Measurements from ENCODE around the gene HTR3A. TPM values are rescaled to one million over a fixed set of nuclear protein-coding genes. Genes with fewer than 3 reads are reported as not detected.

The HTR3A gene
- polyA plus RNA-seq, 4 donors = 0.06 to 5.7 TPM; not detected in 2

- Histone ChIP-seq H3K4me1 (ENCODE audit: control insufficient read depth in 3 of 3, insufficient read depth in 2 of 3, low read depth in 1 of 3, low read length in 2 of 3) (no peaks in the 10 kb centered on the region), H3K9me3 (ENCODE audit: control insufficient read depth in 2 of 2, insufficient read depth in 1 of 2, low read depth in 1 of 2, low read length in 1 of 2) (no peaks in the 10 kb centered on the region), H3K36me3 (ENCODE audit: control insufficient read depth in 3 of 3, insufficient read depth in 2 of 3, low read depth in 1 of 3, low read length in 3 of 3) (no peaks in the 10 kb centered on the region), H3K27ac (ENCODE audit: low read depth in 1 of 3, low read length in 2 of 3) (no peak overlapping the region), H3K4me3 (ENCODE audit: low read depth in 1 of 3, low read length in 3 of 3) (no peak overlapping the region), H3K27me3 (ENCODE audit: control insufficient read depth in 3 of 3, insufficient read depth in 3 of 3, low read length in 3 of 3) (peaks cover 0 to 9% (median 3%) of the 10 kb centered on the region in 3 donors)
- DNase-seq (no peak), FAIRE-seq (no peak)
- WGBS, 3 donors = 78 to 87% (median 84%) methylated on average over 4 of the region's 4 CpGs
Measured at GRCh38 chr11:113985906-113986305, 11.0 kb downstream of the HTR3A start.

- Histone ChIP-seq H3K4me1 (ENCODE audit: control insufficient read depth in 3 of 3, insufficient read depth in 2 of 3, low read depth in 1 of 3, low read length in 2 of 3) (no peaks in the 10 kb centered on the region), H3K27ac (ENCODE audit: low read depth in 1 of 3, low read length in 2 of 3) (no peak overlapping the region), H3K4me3 (ENCODE audit: low read depth in 1 of 3, low read length in 3 of 3) (no peak overlapping the region), H3K27me3 (ENCODE audit: control insufficient read depth in 3 of 3, insufficient read depth in 3 of 3, low read length in 3 of 3) (peaks cover 0 to 9% (median 3%) of the 10 kb centered on the region in 3 donors), H3K9me3 (ENCODE audit: control insufficient read depth in 2 of 2, insufficient read depth in 1 of 2, low read depth in 1 of 2, low read length in 1 of 2) (no peaks in the 10 kb centered on the region), H3K36me3 (ENCODE audit: control insufficient read depth in 3 of 3, insufficient read depth in 2 of 3, low read depth in 1 of 3, low read length in 3 of 3) (no peaks in the 10 kb centered on the region)
- no peak for DNase-seq
- no peak for FAIRE-seq
- WGBS, 3 donors = 71 to 87% (median 76%) methylated on average over 18 of the region's 18 CpGs
Measured at GRCh38 chr11:113986351-113987140, 11.6 kb downstream of the HTR3A start.

- no peak overlapping the region for H3K27ac ChIP-seq (ENCODE audit: low read depth in 1 of 3, low read length in 2 of 3)
- H3K36me3 ChIP-seq (ENCODE audit: control insufficient read depth in 3 of 3, insufficient read depth in 2 of 3, low read depth in 1 of 3, low read length in 3 of 3) = no peaks in the 10 kb centered on the region
- H3K4me3 ChIP-seq (ENCODE audit: low read depth in 1 of 3, low read length in 3 of 3) = no peak overlapping the region
- no peaks in the 10 kb centered on the region for H3K9me3 ChIP-seq (ENCODE audit: control insufficient read depth in 2 of 2, insufficient read depth in 1 of 2, low read depth in 1 of 2, low read length in 1 of 2)
- WGBS, 3 donors = 77 to 81% (median 78%) methylated on average over 15 of the region's 15 CpGs
- no peaks in the 10 kb centered on the region for H3K4me1 ChIP-seq (ENCODE audit: control insufficient read depth in 3 of 3, insufficient read depth in 2 of 3, low read depth in 1 of 3, low read length in 2 of 3)
- FAIRE-seq (no peak), DNase-seq (no peak)
- H3K27me3 ChIP-seq (ENCODE audit: control insufficient read depth in 3 of 3, insufficient read depth in 3 of 3, low read length in 3 of 3) = peaks cover 0 to 13% (median 3%) of the 10 kb centered on the region in 3 donors
Measured at GRCh38 chr11:113989381-113989780, 14.5 kb downstream of the HTR3A start.

- 15 to 54% (median 39%) methylated on average over 2 of the region's 2 CpGs for WGBS, 3 donors
- peaks cover 0 to 13% (median 3%) of the 10 kb centered on the region in 3 donors for H3K27me3 ChIP-seq (ENCODE audit: control insufficient read depth in 3 of 3, insufficient read depth in 3 of 3, low read length in 3 of 3)
- peak; percentile 16 to 37 for DNase-seq
- H3K4me1 ChIP-seq (ENCODE audit: control insufficient read depth in 3 of 3, insufficient read depth in 2 of 3, low read depth in 1 of 3, low read length in 2 of 3) = no peaks in the 10 kb centered on the region
- FAIRE-seq = no peak
- no peak overlapping the region for H3K4me3 ChIP-seq (ENCODE audit: low read depth in 1 of 3, low read length in 3 of 3)
- no peak overlapping the region for H3K27ac ChIP-seq (ENCODE audit: low read depth in 1 of 3, low read length in 2 of 3)
- no peaks in the 10 kb centered on the region for H3K36me3 ChIP-seq (ENCODE audit: control insufficient read depth in 3 of 3, insufficient read depth in 2 of 3, low read depth in 1 of 3, low read length in 3 of 3)
- H3K9me3 ChIP-seq (ENCODE audit: control insufficient read depth in 2 of 2, insufficient read depth in 1 of 2, low read depth in 1 of 2, low read length in 1 of 2) = no peaks in the 10 kb centered on the region
Measured at GRCh38 chr11:113989916-113990315, 15.0 kb downstream of the HTR3A start.

- 10 to 13% (median 13%) methylated on average over 4 of the region's 4 CpGs for WGBS, 3 donors
- no peaks in the 10 kb centered on the region for H3K9me3 ChIP-seq (ENCODE audit: control insufficient read depth in 2 of 2, insufficient read depth in 1 of 2, low read depth in 1 of 2, low read length in 1 of 2)
- no peaks in the 10 kb centered on the region for H3K4me1 ChIP-seq (ENCODE audit: control insufficient read depth in 3 of 3, insufficient read depth in 2 of 3, low read depth in 1 of 3, low read length in 2 of 3)
- peaks cover 0 to 15% (median 0%) of the 10 kb centered on the region in 3 donors for H3K27me3 ChIP-seq (ENCODE audit: control insufficient read depth in 3 of 3, insufficient read depth in 3 of 3, low read length in 3 of 3)
- DNase-seq (peak in 1 of 2 donors; percentile 59), FAIRE-seq (no peak)
- H3K27ac ChIP-seq (ENCODE audit: low read depth in 1 of 3, low read length in 2 of 3) = no peak overlapping the region
- H3K36me3 ChIP-seq (ENCODE audit: control insufficient read depth in 3 of 3, insufficient read depth in 2 of 3, low read depth in 1 of 3, low read length in 3 of 3) = no peaks in the 10 kb centered on the region
- H3K4me3 ChIP-seq (ENCODE audit: low read depth in 1 of 3, low read length in 3 of 3) = no peak overlapping the region
Measured at GRCh38 chr11:113991170-113991569, 16.3 kb downstream of the HTR3A start.

- no peak for DNase-seq
- Histone ChIP-seq H3K27me3 (ENCODE audit: control insufficient read depth in 3 of 3, insufficient read depth in 3 of 3, low read length in 3 of 3) (peaks cover 0 to 11% (median 0%) of the 10 kb centered on the region in 3 donors), H3K9me3 (ENCODE audit: control insufficient read depth in 2 of 2, insufficient read depth in 1 of 2, low read depth in 1 of 2, low read length in 1 of 2) (no peaks in the 10 kb centered on the region), H3K4me3 (ENCODE audit: low read depth in 1 of 3, low read length in 3 of 3) (no peak overlapping the region), H3K4me1 (ENCODE audit: control insufficient read depth in 3 of 3, insufficient read depth in 2 of 3, low read depth in 1 of 3, low read length in 2 of 3) (no peaks in the 10 kb centered on the region), H3K27ac (ENCODE audit: low read depth in 1 of 3, low read length in 2 of 3) (no peak overlapping the region), H3K36me3 (ENCODE audit: control insufficient read depth in 3 of 3, insufficient read depth in 2 of 3, low read depth in 1 of 3, low read length in 3 of 3) (no peaks in the 10 kb centered on the region)
- 59 to 62% (median 59%) methylated on average over 7 of the region's 7 CpGs for WGBS, 3 donors
- no peak for FAIRE-seq
Measured at GRCh38 chr11:113991718-113992458, 17.0 kb downstream of the HTR3A start.

GRCh38 chr11:113992459-113993110 lies 17.7 kb downstream of the HTR3A start:
- H3K4me3 ChIP-seq (ENCODE audit: low read depth in 1 of 3, low read length in 3 of 3) = no peak overlapping the region
- H3K27me3 ChIP-seq (ENCODE audit: control insufficient read depth in 3 of 3, insufficient read depth in 3 of 3, low read length in 3 of 3) = peaks cover 0 to 11% (median 0%) of the 10 kb centered on the region in 3 donors
- no peak overlapping the region for H3K27ac ChIP-seq (ENCODE audit: low read depth in 1 of 3, low read length in 2 of 3)
- DNase-seq = no peak
- 16 to 22% (median 17%) methylated on average over 7 of the region's 7 CpGs for WGBS, 3 donors
- H3K36me3 ChIP-seq (ENCODE audit: control insufficient read depth in 3 of 3, insufficient read depth in 2 of 3, low read depth in 1 of 3, low read length in 3 of 3) = no peaks in the 10 kb centered on the region
- H3K4me1 ChIP-seq (ENCODE audit: control insufficient read depth in 3 of 3, insufficient read depth in 2 of 3, low read depth in 1 of 3, low read length in 2 of 3) = no peaks in the 10 kb centered on the region
- FAIRE-seq = no peak
- no peaks in the 10 kb centered on the region for H3K9me3 ChIP-seq (ENCODE audit: control insufficient read depth in 2 of 2, insufficient read depth in 1 of 2, low read depth in 1 of 2, low read length in 1 of 2)

Measured in small intestine (tissue), 7 donors.